GM12874 (cell line): ENCODE data around the gene MTCL1.

Experiments used
- CTCF ChIP-seq: IDR thresholded peaks from 2 replicates; pipeline ENCODE4 v1.5.1; 2011; ENCODE audit warnings: low read depth, mild to moderate bottlenecking, control low read depth, low read length, moderate library complexity; ENCODE audit not compliant: insufficient read depth

MTCL1 gene

GRCh38 chr18:8661754-8662559, 43.4 kb upstream of the MTCL1 start:
- TF ChIP-seq CTCF, result no peak

GRCh38 chr18:8662560-8663255, 42.6 kb upstream of the MTCL1 start:
- no peak for TF ChIP-seq CTCF

DNA sequence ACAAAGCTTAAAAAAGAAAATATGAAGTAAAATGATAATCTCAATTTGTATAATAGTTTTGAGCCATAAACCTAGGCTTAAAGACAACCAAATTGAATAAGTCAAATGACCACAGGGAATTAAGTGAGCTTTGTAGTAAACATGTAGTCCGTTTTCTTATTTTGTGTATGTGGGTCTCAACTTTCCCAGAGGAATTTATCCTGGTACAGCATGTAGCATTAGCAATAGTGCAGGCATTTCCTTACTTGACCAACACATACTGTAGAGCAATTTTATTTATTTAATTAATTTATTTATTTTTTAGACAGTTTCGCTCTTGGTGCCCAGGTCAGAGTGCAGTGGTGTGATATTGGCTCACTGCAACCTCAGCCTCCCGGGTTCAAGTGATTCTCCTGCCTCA, 37.5 kb upstream of the MTCL1 start:
- no peak for TF ChIP-seq CTCF

- TF ChIP-seq CTCF, result no peak
Observed at GRCh38 chr18:8668381-8668780, 37.0 kb upstream of the MTCL1 start.

DNA sequence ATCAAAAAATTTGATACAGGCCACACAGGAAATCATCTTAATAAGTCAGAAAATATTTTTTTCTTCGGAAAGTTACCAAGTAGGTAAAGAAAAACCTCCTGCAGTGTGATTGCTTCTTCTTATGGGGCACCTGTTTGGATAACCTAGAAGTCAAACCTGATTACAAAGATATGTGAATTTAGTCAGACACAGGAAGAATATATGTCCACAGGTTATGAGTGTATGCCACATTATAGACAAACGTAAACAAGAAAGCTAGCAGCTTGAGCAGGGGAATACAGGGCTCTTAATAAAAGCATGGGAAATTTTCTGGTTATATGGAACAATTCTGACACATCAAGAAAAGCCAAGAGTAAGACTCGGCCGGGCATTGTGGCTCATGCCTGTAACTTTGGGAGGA, 35.8 kb upstream of the MTCL1 start:
- TF ChIP-seq CTCF, result no peak

GRCh38 chr18:8673256-8674209, 31.8 kb upstream of the MTCL1 start:
- no peak for TF ChIP-seq CTCF

- no peak for TF ChIP-seq CTCF
Observed at GRCh38 chr18:8675057-8675456, 30.3 kb upstream of the MTCL1 start.
